Large intestine (tissue), 3 donors: ENCODE results near the gene SLC35E1. TPM values are rescaled to one million over a fixed set of nuclear protein-coding genes. Genes with fewer than 3 reads are reported as not detected.

Source experiments
- DNase-seq, 2 donors: peaks; one replicate each; pipeline versions ENCODE4 v3.0.0 to v3.0.0-alpha.2; 2013
- H3K27ac ChIP-seq: one replicate; pipeline ENCODE4 v1.5.1; 2013; ENCODE audit warnings: low read length
- H3K27me3 ChIP-seq: 2 replicates; pipeline ENCODE4 v1.6.1; 2013; ENCODE audit warnings: low read length; ENCODE audit not compliant: control insufficient read depth, insufficient read depth
- H3K36me3 ChIP-seq: 2 replicates; pipeline ENCODE4 v1.6.1; 2013; ENCODE audit warnings: low read length; ENCODE audit not compliant: control insufficient read depth, insufficient read depth
- H3K4me1 ChIP-seq: one replicate; pipeline ENCODE4 v1.6.1; 2013; ENCODE audit warnings: low read length; ENCODE audit not compliant: control insufficient read depth, insufficient read depth
- H3K4me3 ChIP-seq: one replicate; pipeline ENCODE4 v1.5.1; 2013; ENCODE audit warnings: low read length
- H3K9me3 ChIP-seq: one replicate; pipeline ENCODE4 v1.6.1; 2013; ENCODE audit warnings: mild to moderate bottlenecking, low read depth, low read length, moderate library complexity; ENCODE audit not compliant: control insufficient read depth
- WGBS: methylation state at CpG from one replicate; pipeline ENCODE4 v1.1.5; 2013; ENCODE audit warnings: low lambda C conversion rate; ENCODE audit not compliant: insufficient coverage; 5-methylcytosine and 5-hydroxymethylcytosine counted together
- polyA plus RNA-seq: library from polyadenylated mRNA; unstranded; fragments of 120-200 nt; gene quantifications from one replicate; pipeline ENCODE4 v1.2.1, GENCODE V29; 2013

SLC35E1 gene
- polyA plus RNA-seq, 1 donor, result 34.0 TPM

GRCh38 chr19:16532440-16533234 lies 39.6 kb downstream of the SLC35E1 start:
- Histone ChIP-seq H3K9me3 (no peaks in the 10 kb centered on the region), H3K4me3 (no peak overlapping the region), H3K27me3 (no peaks in the 10 kb centered on the region), H3K36me3 (peaks cover 90% of the 10 kb centered on the region), H3K27ac (no peak overlapping the region), H3K4me1 (no peaks in the 10 kb centered on the region)
- no CpG with 5 or more reads among the region's 47 CpGs for WGBS
- no peak for DNase-seq

GRCh38 chr19:16531380-16531669 lies 40.9 kb downstream of the SLC35E1 start:
- H3K36me3 ChIP-seq, result peaks cover 92% of the 10 kb centered on the region
- WGBS, result no CpG with 5 or more reads among the region's 12 CpGs
- H3K4me3 ChIP-seq, result no peak overlapping the region
- no peaks in the 10 kb centered on the region for H3K9me3 ChIP-seq
- no peak for DNase-seq
- no peak overlapping the region for H3K27ac ChIP-seq
- no peaks in the 10 kb centered on the region for H3K27me3 ChIP-seq
- no peaks in the 10 kb centered on the region for H3K4me1 ChIP-seq

GRCh38 chr19:16530540-16531379 lies 41.5 kb downstream of the SLC35E1 start:
- no peak for DNase-seq
- no CpG with 5 or more reads among the region's 43 CpGs for WGBS
- Histone ChIP-seq H3K9me3 (no peaks in the 10 kb centered on the region), H3K27me3 (no peaks in the 10 kb centered on the region), H3K36me3 (peaks cover 92% of the 10 kb centered on the region), H3K4me3 (no peak overlapping the region), H3K4me1 (no peaks in the 10 kb centered on the region), H3K27ac (no peak overlapping the region)

- Histone ChIP-seq H3K4me3 (no peak overlapping the region), H3K4me1 (no peaks in the 10 kb centered on the region), H3K9me3 (no peaks in the 10 kb centered on the region), H3K36me3 (peaks cover 92% of the 10 kb centered on the region), H3K27ac (no peak overlapping the region), H3K27me3 (no peaks in the 10 kb centered on the region)
- DNase-seq, result no peak
- no CpG with 5 or more reads among the region's 25 CpGs for WGBS
These were observed 42.6 kb downstream of the SLC35E1 start for GRCh38 chr19:16529466-16530144.

GRCh38 chr19:16527971-16528521 lies 44.2 kb downstream of the SLC35E1 start:
- WGBS, result no CpG with 5 or more reads among the region's 12 CpGs
- Histone ChIP-seq H3K9me3 (no peaks in the 10 kb centered on the region), H3K4me1 (no peaks in the 10 kb centered on the region), H3K27me3 (no peaks in the 10 kb centered on the region), H3K27ac (no peak overlapping the region), H3K36me3 (peaks cover 91% of the 10 kb centered on the region), H3K4me3 (no peak overlapping the region)
- no peak for DNase-seq

GRCh38 chr19:16527334-16527935 lies 44.8 kb downstream of the SLC35E1 start:
- Histone ChIP-seq H3K4me3 (no peak overlapping the region), H3K36me3 (peaks cover 91% of the 10 kb centered on the region), H3K9me3 (no peaks in the 10 kb centered on the region), H3K27me3 (no peaks in the 10 kb centered on the region), H3K4me1 (no peaks in the 10 kb centered on the region), H3K27ac (no peak overlapping the region)
- DNase-seq, result no peak
- WGBS, result no CpG with 5 or more reads among the region's 14 CpGs

- Histone ChIP-seq H3K27ac (no peak overlapping the region), H3K4me1 (no peaks in the 10 kb centered on the region), H3K9me3 (no peaks in the 10 kb centered on the region), H3K27me3 (no peaks in the 10 kb centered on the region), H3K4me3 (no peak overlapping the region), H3K36me3 (peaks cover 88% of the 10 kb centered on the region)
- no CpG with 5 or more reads among the region's 29 CpGs for WGBS
- DNase-seq, result no peak
These were observed 46.3 kb downstream of the SLC35E1 start for GRCh38 chr19:16525751-16526481.

GRCh38 chr19:16524991-16525734 lies 47.1 kb downstream of the SLC35E1 start:
- no CpG with 5 or more reads among the region's 54 CpGs for WGBS
- H3K36me3 ChIP-seq, result peaks cover 88% of the 10 kb centered on the region

More at GRCh38 chr19:16524991-16525734, 47.1 kb downstream of the SLC35E1 start:
- H3K4me3 ChIP-seq, result no peak overlapping the region
- H3K9me3 ChIP-seq, result no peaks in the 10 kb centered on the region
- no peak for DNase-seq
- no peaks in the 10 kb centered on the region for H3K27me3 ChIP-seq
- H3K27ac ChIP-seq, result no peak overlapping the region
- H3K4me1 ChIP-seq, result no peaks in the 10 kb centered on the region
